Mucosa of gallbladder (tissue), 1 donor: ENCODE results near the gene CCDC63. TPM values are rescaled to one million over a fixed set of nuclear protein-coding genes. Genes with fewer than 3 reads are reported as not detected.
"Not testable (repeated sequence)": the region's sequence is repeated elsewhere in the genome, so short reads cannot be mapped to it uniquely, and the experiment has no call there.

Experiments used
- DNase-seq: peaks from one replicate; pipeline ENCODE4 v3.0.0-alpha.2; 2020; ENCODE audit warnings: low spot score
- total RNA-seq: library from RNA; stranded (reverse); gene quantifications from one replicate; pipeline ENCODE4 v1.2.1, GENCODE V29; 2021
- donor health status: DM: no; HTN: no; CAD: no.

CCDC63 gene
- total RNA-seq, 1 donor from 2014 or later: not detected

DNA sequence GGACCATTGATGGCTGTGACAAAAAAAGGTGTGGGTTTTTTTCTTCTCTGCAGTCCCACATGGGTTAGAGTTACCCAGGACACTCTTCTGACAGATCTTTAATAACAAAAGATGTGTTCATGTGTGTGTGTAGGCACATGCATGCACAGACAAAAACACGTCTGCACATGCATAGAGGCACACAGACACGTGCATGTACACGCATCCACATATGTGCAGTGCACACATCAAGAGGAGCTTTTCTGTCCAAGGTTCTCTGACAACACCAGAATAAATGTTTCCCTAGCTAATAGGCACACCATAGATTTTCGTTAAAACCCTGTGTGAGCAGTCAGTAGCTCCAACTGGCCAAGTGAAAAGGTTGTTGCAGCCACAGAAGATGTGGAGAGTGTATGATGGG lies 76.4 kb downstream of the CCDC63 start:
- DNase-seq: no peak

DNA sequence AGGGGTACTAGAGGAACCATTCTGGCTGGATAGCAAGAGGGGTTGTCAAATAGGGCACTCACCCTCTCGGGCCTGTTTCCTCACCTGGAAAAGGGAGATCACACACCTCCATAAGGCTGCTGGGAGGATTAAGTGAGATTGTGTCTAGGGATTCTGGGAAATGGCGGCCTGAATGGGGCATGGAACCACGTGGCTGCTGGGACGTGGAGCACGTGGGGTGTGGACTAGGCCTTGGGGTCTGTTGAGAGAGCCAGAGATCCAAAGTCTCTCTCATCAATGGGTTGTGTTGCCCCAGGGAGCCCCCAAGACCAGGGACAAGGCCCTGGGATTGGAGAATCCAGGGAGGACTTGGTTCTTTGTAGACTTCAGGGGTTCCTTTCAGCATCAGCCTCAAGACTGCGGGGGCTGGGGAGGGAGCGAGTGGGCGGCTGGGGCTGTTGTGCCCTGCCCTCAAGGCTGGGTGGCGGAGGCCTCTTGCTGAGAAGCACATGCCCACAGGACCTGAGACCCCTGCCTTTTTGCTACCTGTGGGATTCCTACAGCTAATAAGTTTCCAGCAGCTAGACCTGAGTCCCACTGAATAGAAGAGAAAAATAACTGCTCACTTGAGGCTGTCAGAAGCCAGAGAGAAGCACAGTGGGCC lies 77.0 kb downstream of the CCDC63 start:
- DNase-seq: no peak

GRCh38 chr12:110927546-110927945 lies 80.8 kb downstream of the CCDC63 start:
- DNase-seq: no peak

DNA sequence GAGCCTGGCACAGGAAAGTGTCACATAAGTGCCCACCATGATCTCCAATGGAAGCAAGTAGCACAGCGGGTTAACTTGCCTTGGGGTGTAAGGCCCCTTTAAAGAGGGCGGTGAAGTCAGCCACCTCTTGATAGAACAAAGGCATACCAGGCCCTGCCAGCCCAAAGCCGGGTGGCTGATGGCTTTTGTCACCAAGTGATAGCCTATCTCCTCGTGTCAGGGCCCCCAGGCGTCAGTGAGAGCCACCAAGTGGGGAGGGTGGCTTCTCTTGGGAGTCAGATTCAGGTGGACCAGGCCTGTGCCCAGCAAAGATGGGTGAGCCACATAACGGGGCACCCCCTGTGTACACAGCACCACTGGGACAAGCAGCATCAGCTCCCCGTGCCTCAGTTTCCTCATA lies 81.9 kb downstream of the CCDC63 start:
- no peak for DNase-seq

DNA sequence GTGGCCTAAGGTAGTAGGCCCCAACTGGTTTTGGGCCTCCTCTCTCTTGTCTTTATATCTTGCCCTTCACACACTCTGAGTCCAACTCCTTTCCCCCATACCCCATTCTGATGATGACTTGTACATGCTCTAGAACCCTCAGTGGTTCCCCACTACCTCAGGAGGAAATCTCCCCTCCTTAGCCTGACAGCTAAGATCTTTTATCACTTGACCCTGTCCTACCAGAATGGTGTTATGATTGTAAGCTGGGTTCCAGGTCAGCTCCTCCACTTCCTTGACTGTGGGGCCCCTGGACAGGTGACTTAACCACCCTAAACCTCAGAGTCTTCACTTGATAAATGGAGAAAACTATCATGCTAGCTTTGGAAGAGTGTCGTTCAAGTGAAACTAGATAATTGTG lies 83.0 kb downstream of the CCDC63 start:
- no peak for DNase-seq

GRCh38 chr12:110930348-110931314 lies 83.8 kb downstream of the CCDC63 start:
- DNase-seq: no peak

DNA sequence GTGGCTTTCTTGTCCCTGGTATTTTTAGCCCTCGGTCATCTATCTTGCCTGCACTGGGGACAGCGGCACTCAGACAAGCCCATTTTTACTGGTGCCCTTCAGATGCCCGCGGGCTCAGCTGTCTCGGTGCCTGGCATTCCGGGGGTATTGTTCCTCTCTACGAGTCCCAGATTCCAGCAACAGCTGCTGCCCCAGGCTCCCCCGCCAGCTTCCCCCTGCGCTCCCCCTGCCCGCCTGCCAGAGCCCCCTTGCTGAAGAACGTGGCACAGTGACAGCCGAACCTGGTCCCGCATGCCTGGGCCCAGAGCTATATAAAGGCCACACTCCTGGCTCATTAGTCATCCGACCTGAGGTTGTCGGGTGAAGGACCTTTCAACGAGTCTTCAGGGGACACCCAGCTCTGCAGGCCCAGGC lies 84.5 kb downstream of the CCDC63 start:
- no peak for DNase-seq

GRCh38 chr12:110932046-110932445 lies 85.3 kb downstream of the CCDC63 start:
- no peak for DNase-seq

DNA sequence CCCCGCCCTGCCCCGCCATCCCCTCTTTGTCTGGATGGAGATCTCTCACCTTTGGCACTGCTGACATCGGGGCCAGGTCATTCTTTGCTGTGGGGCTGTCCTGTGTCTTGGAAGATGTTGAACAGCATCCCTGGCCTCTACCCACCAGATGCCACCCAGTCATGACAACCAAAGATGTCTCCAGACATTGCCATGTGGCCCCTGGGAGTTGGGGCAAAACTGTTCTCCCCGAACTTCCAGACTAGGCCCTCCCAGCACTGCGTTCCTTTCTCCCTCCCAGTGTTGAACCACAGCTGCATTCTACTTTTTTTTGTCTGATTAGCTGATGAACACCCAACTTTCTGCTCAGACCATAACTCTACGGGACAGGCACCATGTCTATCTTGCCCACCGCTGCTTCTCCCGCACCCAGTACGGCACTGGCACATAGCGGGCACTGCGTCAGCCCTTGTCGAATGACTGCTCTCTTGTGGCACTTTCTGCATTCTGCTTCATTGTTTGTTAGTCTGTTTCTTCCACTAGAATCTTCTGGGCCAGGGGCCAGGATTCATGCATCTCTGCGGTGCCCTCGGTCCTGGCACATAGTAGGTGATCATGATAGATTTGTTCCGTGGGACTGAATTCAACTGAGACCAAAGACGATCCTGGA lies 86.7 kb downstream of the CCDC63 start:
- DNase-seq: no peak

DNA sequence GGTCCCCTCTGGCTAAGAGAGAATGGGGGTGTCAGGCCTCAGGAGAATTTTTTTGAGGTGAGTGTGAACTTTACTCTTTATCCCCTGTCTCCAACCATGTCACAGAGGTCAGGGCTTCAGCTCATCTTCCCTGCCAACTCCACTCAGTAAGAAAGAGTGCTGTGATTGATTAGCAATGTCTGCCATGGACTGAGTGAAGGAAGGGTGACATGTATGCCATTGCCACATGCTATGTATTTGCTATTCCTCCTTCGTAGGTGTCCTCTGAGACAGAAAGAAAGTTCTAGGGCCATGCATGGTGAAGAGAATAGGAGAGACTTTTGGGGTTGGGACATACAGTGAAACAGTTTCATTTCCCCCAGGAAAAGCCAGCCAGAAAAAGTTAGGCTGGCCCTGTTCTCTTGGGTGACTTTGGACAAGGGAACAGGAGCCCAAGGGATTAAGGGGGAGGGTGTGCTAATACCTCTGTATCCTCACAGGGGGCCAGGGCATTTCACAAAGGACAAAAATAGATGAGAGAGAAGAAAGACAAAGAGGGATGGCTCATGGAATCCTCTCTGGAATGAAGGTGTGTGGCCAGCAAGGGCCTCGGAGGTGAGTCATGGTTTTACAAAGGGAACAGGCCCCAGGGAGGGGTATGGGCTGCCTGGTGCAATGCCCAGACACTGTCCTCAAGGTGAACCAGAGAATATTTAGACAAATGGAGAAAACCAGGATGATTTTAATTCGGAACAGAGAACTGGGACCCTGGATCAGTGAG lies 87.5 kb downstream of the CCDC63 start:
- no peak for DNase-seq

DNA sequence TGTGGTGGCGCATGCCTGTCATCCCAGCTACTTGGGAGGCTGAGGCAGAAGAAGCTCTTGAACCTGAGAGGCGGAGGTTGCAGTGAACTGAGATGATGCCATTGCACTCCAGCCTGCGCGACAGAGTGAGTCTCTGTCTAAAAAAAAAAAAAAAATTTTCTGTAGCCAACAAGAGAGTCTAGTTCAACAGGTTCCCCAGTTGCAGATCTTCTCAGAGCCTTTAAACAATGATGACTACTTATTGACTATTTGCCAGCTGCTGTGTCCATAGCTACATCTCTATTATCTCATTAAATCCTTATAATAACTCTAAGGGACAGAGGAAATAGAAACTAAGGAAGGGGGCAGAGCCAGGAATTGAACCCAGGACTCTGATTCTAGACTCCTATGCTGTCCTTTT lies 88.8 kb downstream of the CCDC63 start:
- DNase-seq: no peak

DNA sequence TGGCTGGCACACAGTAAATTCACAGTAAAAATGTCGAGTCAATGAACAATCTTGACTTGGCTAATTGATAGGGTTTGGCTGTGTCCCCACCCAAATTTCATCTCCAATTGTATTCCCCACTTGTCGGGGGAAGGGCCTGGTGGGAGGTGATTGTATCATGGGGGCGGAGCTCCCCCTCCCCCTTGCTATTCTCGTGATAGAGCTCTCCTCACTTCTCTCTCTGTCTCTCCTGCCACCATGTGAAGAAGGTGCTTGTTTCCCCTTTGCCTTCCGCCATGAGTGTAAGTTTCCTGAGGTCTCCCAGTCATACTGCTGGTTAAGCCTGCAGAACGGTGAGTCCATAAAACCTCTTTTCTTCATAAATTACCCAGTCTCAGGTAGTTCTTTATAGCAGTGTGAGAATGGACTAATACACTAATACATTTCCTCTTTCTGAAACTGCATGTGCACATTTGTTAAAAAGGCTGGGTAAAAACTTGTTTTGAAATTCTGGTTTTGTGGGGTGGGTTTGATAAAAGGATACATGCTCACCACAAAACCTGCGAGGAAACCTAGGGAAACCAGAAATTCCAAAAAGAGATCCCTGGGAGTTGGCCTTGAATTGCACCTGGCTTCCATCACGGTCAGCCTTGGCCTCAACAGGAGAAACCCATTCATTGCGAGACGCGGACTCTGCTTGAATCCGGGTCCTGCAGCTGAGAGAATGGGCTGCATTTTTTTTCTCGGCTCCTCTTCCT lies 89.7 kb downstream of the CCDC63 start:
- no peak for DNase-seq

- peak; percentile 39 for DNase-seq
Measured at GRCh38 chr12:110937104-110937641, 90.4 kb downstream of the CCDC63 start.

GRCh38 chr12:110940296-110940695 lies 93.5 kb downstream of the CCDC63 start:
- DNase-seq: no peak

DNA sequence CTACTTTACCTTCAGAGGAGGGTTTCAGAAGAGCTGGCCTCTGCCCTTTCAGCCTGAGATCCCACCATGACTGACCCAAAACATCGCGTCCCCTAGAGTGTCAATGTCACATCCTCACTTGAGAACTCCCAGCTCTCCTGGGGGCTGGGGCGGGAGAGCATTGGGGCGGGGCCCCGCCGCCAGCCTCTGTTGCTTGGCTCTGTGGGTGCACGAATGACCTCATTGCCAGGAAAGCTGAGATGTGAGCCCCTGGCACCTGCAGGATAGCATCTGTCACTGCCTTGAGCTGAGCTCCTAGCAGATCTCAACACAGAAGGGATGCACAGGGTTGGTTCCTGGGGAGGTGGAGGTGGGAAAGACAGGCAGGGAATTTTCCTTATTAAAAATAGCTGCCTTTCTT lies 94.1 kb downstream of the CCDC63 start:
- DNase-seq: no peak

DNA sequence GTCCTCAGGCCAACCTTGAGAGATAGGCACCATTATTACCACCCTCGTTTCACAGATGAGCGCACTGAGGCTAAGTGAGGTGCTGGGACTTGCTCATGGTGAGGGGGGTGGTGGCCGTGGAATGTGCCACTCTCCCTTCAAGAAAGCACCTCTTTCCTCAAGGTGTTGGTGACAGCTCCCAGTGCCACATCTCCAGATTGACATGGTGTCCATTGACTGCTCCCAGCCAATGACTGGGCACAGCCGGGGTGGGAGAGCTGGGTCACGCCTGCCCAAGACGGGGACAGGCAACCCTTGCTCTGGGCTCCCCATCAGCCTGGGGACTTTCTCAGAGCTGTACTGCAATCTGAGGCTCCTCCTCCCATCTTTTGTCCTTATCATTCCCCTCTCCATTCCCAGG lies 94.6 kb downstream of the CCDC63 start:
- no peak for DNase-seq

DNA sequence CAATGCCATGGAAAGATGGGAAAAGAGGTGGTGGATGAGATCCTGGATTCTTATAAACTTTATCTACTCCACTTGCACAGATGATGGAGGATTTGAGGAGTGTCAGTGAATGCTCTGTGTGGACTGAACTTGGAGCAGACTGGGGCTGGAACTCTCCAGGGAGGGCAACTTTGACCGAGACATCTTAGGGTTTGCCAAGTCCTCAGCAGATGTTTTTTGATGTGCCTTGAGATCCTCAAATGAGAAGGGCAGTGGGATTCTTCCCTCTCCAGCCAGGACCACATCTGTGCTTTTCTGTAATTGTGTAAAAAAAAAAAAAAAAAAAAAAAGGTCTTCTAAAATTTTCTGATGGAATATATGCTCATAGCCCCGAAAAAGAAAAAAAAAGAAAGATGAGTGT lies 96.6 kb downstream of the CCDC63 start:
- DNase-seq: no peak

DNA sequence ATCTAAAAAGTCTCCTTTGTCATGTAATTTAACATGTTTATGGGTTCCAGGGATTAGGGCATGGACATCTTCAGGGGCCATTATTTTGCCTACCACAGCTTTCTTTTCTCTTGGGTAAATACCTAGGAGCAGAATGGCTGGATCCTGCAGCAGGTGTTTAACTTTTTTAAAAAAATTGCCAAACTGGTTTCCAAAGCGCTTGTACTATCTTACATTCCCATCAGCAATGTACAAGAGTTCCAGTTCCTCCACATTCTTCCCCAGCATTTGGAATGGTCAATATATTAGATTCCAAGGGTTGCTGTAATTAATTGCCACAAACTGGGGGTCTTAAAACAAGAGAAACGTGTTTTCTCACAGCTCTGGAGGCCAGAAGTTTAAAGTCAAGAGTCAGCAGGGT lies 101.3 kb downstream of the CCDC63 start:
- DNase-seq: no peak

- DNase-seq: not testable (repeated sequence)
Measured at GRCh38 chr12:110950466-110950865, 103.7 kb downstream of the CCDC63 start.

GRCh38 chr12:110950867-110951266 lies 104.1 kb downstream of the CCDC63 start:
- not testable (repeated sequence) for DNase-seq
